ENCODE measurements around the gene RBMS1.

DNA sequence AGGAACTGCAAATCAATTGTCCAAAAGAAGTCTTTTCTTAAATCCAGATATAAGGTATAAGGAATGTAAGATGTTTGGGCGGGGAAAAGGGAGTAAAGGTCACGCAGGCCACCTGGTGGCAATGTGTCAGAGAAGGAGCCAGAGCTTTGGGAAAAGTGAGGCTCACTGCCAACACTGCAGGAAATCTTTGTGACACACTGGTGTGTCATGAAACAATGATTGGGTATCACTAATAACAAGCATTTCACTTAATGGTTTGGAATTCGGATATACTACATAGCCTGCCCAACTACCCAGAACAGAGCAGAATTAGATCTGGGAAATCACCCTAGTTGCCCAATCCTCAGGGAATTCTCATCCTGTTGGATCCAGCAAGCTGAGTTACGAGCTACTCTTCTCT lies 61.0 kb downstream of the RBMS1 start:
- TF ChIP-seq ZNF792 (CRISPR knock-in tag; IDR thresholded peaks at IDR 0.05) (no peak), ZNF547 (CRISPR knock-in tag; IDR thresholded peaks at IDR 0.05) (no peak), SMC3 (IDR thresholded peaks at IDR 0.05; ENCODE audit: low read length) (no peak)
- TF ChIP-seq, protein P1, sequence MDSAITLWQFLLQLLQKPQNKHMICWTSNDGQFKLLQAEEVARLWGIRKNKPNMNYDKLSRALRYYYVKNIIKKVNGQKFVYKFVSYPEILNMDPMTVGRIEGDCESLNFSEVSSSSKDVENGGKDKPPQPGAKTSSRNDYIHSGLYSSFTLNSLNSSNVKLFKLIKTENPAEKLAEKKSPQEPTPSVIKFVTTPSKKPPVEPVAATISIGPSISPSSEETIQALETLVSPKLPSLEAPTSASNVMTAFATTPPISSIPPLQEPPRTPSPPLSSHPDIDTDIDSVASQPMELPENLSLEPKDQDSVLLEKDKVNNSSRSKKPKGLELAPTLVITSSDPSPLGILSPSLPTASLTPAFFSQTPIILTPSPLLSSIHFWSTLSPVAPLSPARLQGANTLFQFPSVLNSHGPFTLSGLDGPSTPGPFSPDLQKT (CRISPR knock-in tag; IDR thresholded peaks at IDR 0.05; ENCODE audit: borderline replicate concordance), result no peak
- TF ChIP-seq, protein P2, sequence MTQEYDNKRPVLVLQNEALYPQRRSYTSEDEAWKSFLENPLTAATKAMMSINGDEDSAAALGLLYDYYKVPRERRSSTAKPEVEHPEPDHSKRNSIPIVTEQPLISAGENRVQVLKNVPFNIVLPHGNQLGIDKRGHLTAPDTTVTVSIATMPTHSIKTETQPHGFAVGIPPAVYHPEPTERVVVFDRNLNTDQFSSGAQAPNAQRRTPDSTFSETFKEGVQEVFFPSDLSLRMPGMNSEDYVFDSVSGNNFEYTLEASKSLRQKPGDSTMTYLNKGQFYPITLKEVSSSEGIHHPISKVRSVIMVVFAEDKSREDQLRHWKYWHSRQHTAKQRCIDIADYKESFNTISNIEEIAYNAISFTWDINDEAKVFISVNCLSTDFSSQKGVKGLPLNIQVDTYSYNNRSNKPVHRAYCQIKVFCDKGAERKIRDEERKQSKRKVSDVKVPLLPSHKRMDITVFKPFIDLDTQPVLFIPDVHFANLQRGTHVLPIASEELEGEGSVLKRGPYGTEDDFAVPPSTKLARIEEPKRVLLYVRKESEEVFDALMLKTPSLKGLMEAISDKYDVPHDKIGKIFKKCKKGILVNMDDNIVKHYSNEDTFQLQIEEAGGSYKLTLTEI (CRISPR knock-in tag; conservative IDR thresholded peaks at IDR 0.05), result no peak
- TF ChIP-seq, protein P3, sequence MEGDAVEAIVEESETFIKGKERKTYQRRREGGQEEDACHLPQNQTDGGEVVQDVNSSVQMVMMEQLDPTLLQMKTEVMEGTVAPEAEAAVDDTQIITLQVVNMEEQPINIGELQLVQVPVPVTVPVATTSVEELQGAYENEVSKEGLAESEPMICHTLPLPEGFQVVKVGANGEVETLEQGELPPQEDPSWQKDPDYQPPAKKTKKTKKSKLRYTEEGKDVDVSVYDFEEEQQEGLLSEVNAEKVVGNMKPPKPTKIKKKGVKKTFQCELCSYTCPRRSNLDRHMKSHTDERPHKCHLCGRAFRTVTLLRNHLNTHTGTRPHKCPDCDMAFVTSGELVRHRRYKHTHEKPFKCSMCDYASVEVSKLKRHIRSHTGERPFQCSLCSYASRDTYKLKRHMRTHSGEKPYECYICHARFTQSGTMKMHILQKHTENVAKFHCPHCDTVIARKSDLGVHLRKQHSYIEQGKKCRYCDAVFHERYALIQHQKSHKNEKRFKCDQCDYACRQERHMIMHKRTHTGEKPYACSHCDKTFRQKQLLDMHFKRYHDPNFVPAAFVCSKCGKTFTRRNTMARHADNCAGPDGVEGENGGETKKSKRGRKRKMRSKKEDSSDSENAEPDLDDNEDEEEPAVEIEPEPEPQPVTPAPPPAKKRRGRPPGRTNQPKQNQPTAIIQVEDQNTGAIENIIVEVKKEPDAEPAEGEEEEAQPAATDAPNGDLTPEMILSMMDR (CRISPR knock-in tag; IDR thresholded peaks at IDR 0.05), result no peak
- TF ChIP-seq, protein P4, sequence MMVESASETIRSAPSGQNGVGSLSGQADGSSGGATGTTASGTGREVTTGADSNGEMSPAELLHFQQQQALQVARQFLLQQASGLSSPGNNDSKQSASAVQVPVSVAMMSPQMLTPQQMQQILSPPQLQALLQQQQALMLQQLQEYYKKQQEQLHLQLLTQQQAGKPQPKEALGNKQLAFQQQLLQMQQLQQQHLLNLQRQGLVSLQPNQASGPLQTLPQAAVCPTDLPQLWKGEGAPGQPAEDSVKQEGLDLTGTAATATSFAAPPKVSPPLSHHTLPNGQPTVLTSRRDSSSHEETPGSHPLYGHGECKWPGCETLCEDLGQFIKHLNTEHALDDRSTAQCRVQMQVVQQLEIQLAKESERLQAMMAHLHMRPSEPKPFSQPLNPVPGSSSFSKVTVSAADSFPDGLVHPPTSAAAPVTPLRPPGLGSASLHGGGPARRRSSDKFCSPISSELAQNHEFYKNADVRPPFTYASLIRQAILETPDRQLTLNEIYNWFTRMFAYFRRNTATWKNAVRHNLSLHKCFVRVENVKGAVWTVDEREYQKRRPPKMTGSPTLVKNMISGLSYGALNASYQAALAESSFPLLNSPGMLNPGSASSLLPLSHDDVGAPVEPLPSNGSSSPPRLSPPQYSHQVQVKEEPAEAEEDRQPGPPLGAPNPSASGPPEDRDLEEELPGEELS (CRISPR knock-in tag; IDR thresholded peaks at IDR 0.05), result no peak

All from HepG2 (cell line).